Memory B cell (primary cell): ENCODE results near the gene SLMAP.

Source experiments
- ATAC-seq: fragments of 150-1000 bp; cut with Tn5 transposase; 2 replicates; pipeline ENCODE4 v1.10.0; 2021; ENCODE audit warnings: low read depth, mild to moderate bottlenecking, moderate library complexity
- DNase-seq, 2 donors: peaks; one replicate each; pipeline ENCODE4 v3.0.0; 2022; ENCODE audit warnings: low spot score in 2 of 2
- H3K27ac Mint-ChIP-seq: one replicate; pipeline ENCODE4 v1.8.0; 2022; ENCODE audit warnings: mild to moderate bottlenecking, moderate library complexity, mixed read lengths
- H3K27me3 Mint-ChIP-seq: one replicate; pipeline ENCODE4 v1.8.0; 2022; ENCODE audit warnings: mixed read lengths
- H3K36me3 Mint-ChIP-seq: one replicate; pipeline ENCODE4 v1.8.0; 2022; ENCODE audit warnings: mild to moderate bottlenecking, mixed read lengths
- H3K4me1 Mint-ChIP-seq: one replicate; pipeline ENCODE4 v1.8.0; 2022; ENCODE audit warnings: mixed read lengths
- H3K4me3 Mint-ChIP-seq: one replicate; pipeline ENCODE4 v1.8.0; 2022; ENCODE audit warnings: mild to moderate bottlenecking, moderate library complexity, mixed read lengths
- H3K9me3 Mint-ChIP-seq: one replicate; pipeline ENCODE4 v1.8.0; 2022; ENCODE audit warnings: mixed read lengths

SLMAP gene

GRCh38 chr3:57768595-57768994 lies 12.5 kb downstream of the SLMAP start:
- no peaks in the 10 kb centered on the region for H3K27me3 Mint-ChIP-seq
- H3K27ac Mint-ChIP-seq = no peak overlapping the region
- peaks cover 29% of the 10 kb centered on the region for H3K4me1 Mint-ChIP-seq
- DNase-seq (no peak), ATAC-seq (no peak)
- H3K9me3 Mint-ChIP-seq = no peaks in the 10 kb centered on the region
- no peak overlapping the region for H3K4me3 Mint-ChIP-seq
- H3K36me3 Mint-ChIP-seq = peaks cover 27% of the 10 kb centered on the region

GRCh38 chr3:57770009-57770827 lies 14.1 kb downstream of the SLMAP start:
- Mint-ChIP-seq H3K4me3 (no peak overlapping the region), H3K27me3 (no peaks in the 10 kb centered on the region), H3K27ac (no peak overlapping the region), H3K36me3 (peaks cover 18% of the 10 kb centered on the region), H3K9me3 (no peaks in the 10 kb centered on the region), H3K4me1 (peaks cover 21% of the 10 kb centered on the region)
- no peak for DNase-seq
- no peak for ATAC-seq

GRCh38 chr3:57772251-57772650 lies 16.1 kb downstream of the SLMAP start:
- Mint-ChIP-seq H3K36me3 (peaks cover 16% of the 10 kb centered on the region), H3K4me3 (no peak overlapping the region), H3K27ac (no peak overlapping the region), H3K9me3 (no peaks in the 10 kb centered on the region), H3K4me1 (peaks cover 19% of the 10 kb centered on the region), H3K27me3 (no peaks in the 10 kb centered on the region)
- ATAC-seq (no peak), DNase-seq (no peak)

GRCh38 chr3:57777774-57778173 lies 21.7 kb downstream of the SLMAP start:
- H3K36me3 Mint-ChIP-seq = peaks cover 7% of the 10 kb centered on the region
- H3K27ac Mint-ChIP-seq = no peak overlapping the region
- DNase-seq (no peak), ATAC-seq (no peak)
- peaks cover 5% of the 10 kb centered on the region for H3K4me1 Mint-ChIP-seq
- no peak overlapping the region for H3K4me3 Mint-ChIP-seq
- H3K27me3 Mint-ChIP-seq = no peaks in the 10 kb centered on the region
- no peaks in the 10 kb centered on the region for H3K9me3 Mint-ChIP-seq

- Mint-ChIP-seq H3K4me1 (peaks cover 6% of the 10 kb centered on the region), H3K36me3 (peaks cover 12% of the 10 kb centered on the region), H3K27me3 (no peaks in the 10 kb centered on the region), H3K9me3 (no peaks in the 10 kb centered on the region), H3K27ac (no peak overlapping the region), H3K4me3 (no peak overlapping the region)
- ATAC-seq (no peak), DNase-seq (no peak)
These were observed 22.4 kb downstream of the SLMAP start for GRCh38 chr3:57778494-57778893.

- Mint-ChIP-seq H3K4me3 (no peak overlapping the region), H3K36me3 (peaks cover 12% of the 10 kb centered on the region), H3K27ac (no peak overlapping the region), H3K9me3 (no peaks in the 10 kb centered on the region), H3K27me3 (no peaks in the 10 kb centered on the region), H3K4me1 (peaks cover 10% of the 10 kb centered on the region)
- DNase-seq = no peak
- ATAC-seq = no peak
These were observed 23.6 kb downstream of the SLMAP start for GRCh38 chr3:57779666-57780065.

GRCh38 chr3:57783186-57784088 lies 27.3 kb downstream of the SLMAP start:
- no peaks in the 10 kb centered on the region for H3K27me3 Mint-ChIP-seq
- H3K36me3 Mint-ChIP-seq = peaks cover 12% of the 10 kb centered on the region
- DNase-seq (no peak), ATAC-seq (no peak)
- H3K4me3 Mint-ChIP-seq = no peak overlapping the region
- H3K27ac Mint-ChIP-seq = no peak overlapping the region
- H3K9me3 Mint-ChIP-seq = no peaks in the 10 kb centered on the region
- H3K4me1 Mint-ChIP-seq = peaks cover 9% of the 10 kb centered on the region

GRCh38 chr3:57784089-57784735 lies 28.1 kb downstream of the SLMAP start:
- Mint-ChIP-seq H3K36me3 (peaks cover 12% of the 10 kb centered on the region), H3K9me3 (no peaks in the 10 kb centered on the region), H3K4me3 (no peak overlapping the region), H3K4me1 (peaks cover 9% of the 10 kb centered on the region), H3K27me3 (no peaks in the 10 kb centered on the region), H3K27ac (no peak overlapping the region)
- no peak for ATAC-seq
- DNase-seq = no peak

GRCh38 chr3:57785446-57785845 lies 29.3 kb downstream of the SLMAP start:
- no peak for DNase-seq
- H3K9me3 Mint-ChIP-seq = no peaks in the 10 kb centered on the region
- no peak overlapping the region for H3K4me3 Mint-ChIP-seq
- no peaks in the 10 kb centered on the region for H3K27me3 Mint-ChIP-seq
- peaks cover 12% of the 10 kb centered on the region for H3K36me3 Mint-ChIP-seq
- H3K4me1 Mint-ChIP-seq = peaks cover 9% of the 10 kb centered on the region
- no peak overlapping the region for H3K27ac Mint-ChIP-seq
- no peak for ATAC-seq

- peak; percentile 99 for ATAC-seq
- Mint-ChIP-seq H3K27ac (no peak overlapping the region), H3K36me3 (peaks cover 2% of the 10 kb centered on the region), H3K9me3 (no peaks in the 10 kb centered on the region), H3K4me1 (peaks cover 8% of the 10 kb centered on the region), H3K27me3 (no peaks in the 10 kb centered on the region), H3K4me3 (no peak overlapping the region)
- DNase-seq = peak in 1 of 2 donors; percentile 21
These were observed 31.9 kb downstream of the SLMAP start for GRCh38 chr3:57787867-57788623.

GRCh38 chr3:57788624-57789018 lies 32.5 kb downstream of the SLMAP start:
- Mint-ChIP-seq H3K9me3 (no peaks in the 10 kb centered on the region), H3K27me3 (no peaks in the 10 kb centered on the region), H3K4me3 (no peak overlapping the region), H3K27ac (no peak overlapping the region), H3K36me3 (no peaks in the 10 kb centered on the region), H3K4me1 (peaks cover 5% of the 10 kb centered on the region)
- no peak for ATAC-seq
- no peak for DNase-seq

- no peak overlapping the region for H3K27ac Mint-ChIP-seq
- H3K27me3 Mint-ChIP-seq = no peaks in the 10 kb centered on the region
- ATAC-seq (no peak), DNase-seq (no peak)
- H3K4me3 Mint-ChIP-seq = no peak overlapping the region
- peaks cover 9% of the 10 kb centered on the region for H3K4me1 Mint-ChIP-seq
- H3K9me3 Mint-ChIP-seq = no peaks in the 10 kb centered on the region
- peaks cover 2% of the 10 kb centered on the region for H3K36me3 Mint-ChIP-seq
These were observed 35.1 kb downstream of the SLMAP start for GRCh38 chr3:57791245-57791644.

- H3K9me3 Mint-ChIP-seq = no peaks in the 10 kb centered on the region
- DNase-seq (no peak), ATAC-seq (no peak)
- H3K4me3 Mint-ChIP-seq = no peak overlapping the region
- peaks cover 11% of the 10 kb centered on the region for H3K4me1 Mint-ChIP-seq
- H3K36me3 Mint-ChIP-seq = peaks cover 2% of the 10 kb centered on the region
- no peak overlapping the region for H3K27ac Mint-ChIP-seq
- H3K27me3 Mint-ChIP-seq = no peaks in the 10 kb centered on the region
These were observed 36.1 kb downstream of the SLMAP start for GRCh38 chr3:57792198-57792597.
